ENCODE data around the gene MLPH.

DNA sequence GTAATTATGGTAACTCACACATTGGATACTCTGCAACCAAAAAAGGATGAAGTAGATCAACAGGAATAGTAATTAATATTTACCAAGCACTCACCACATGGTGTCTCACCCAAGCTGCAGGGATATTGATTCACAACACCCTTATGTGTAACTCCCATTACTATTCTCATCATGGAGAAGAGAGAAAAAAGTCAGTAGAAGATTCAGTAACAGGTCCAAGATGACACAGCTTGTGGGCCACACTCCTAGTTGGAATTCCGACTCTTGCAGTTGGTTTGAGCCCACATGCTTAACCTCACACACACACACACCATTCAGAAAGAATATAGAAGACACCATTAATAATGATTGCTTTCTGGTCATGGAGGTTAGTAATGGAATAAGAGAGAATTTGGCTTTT, 1.7 kb upstream of the MLPH start:
- TF ChIP-seq POLR2A (IDR thresholded peaks at IDR 0.05) (no peak), CTCF (IDR thresholded peaks at IDR 0.05) (no peak)

Measured in lower leg skin (tissue), 3 donors.